HepG2 (cell line): ENCODE results near the gene KLF16. TPM values are rescaled to one million over a fixed set of nuclear protein-coding genes. Genes with fewer than 3 reads are reported as not detected.

Experiments
- CENPBD1 ChIP-seq: sonication (generic); formaldehyde crosslinking; IDR thresholded peaks from 2 replicates; pipeline ENCODE4 v1.8.0; 2022; ENCODE audit warnings: missing genetic modification reagents, low read depth, mild to moderate bottlenecking, borderline replicate concordance
- DNMT1 ChIP-seq: sonication (generic); formaldehyde crosslinking; IDR thresholded peaks from 2 replicates; pipeline ENCODE4 v1.5.1; 2020; ENCODE audit warnings: mild to moderate bottlenecking, missing genetic modification reagents
- E2F5 ChIP-seq: sonication (generic); formaldehyde crosslinking; conservative IDR thresholded peaks from 2 replicates; pipeline ENCODE4 v1.4.0; 2020; ENCODE audit warnings: missing genetic modification reagents
- ESRRA ChIP-seq: sonication (generic); formaldehyde crosslinking; IDR thresholded peaks from 2 replicates; pipeline ENCODE4 v1.5.1; 2020; ENCODE audit warnings: mild to moderate bottlenecking, low read depth, missing genetic modification reagents
- FOXK1 ChIP-seq: sonication (generic); formaldehyde crosslinking; IDR thresholded peaks from 2 replicates; pipeline ENCODE4 v1.4.0; 2020; ENCODE audit warnings: low read depth, missing genetic modification reagents, borderline replicate concordance
- GPN1 ChIP-seq: sonication (generic); formaldehyde crosslinking; IDR thresholded peaks from 2 replicates; pipeline ENCODE4 v1.5.1; 2020; ENCODE audit warnings: missing genetic modification reagents, borderline replicate concordance
- GRHL1 ChIP-seq: sonication (generic); formaldehyde crosslinking; conservative IDR thresholded peaks from 2 replicates; pipeline ENCODE4 v1.8.0; 2022; ENCODE audit warnings: missing genetic modification reagents
- GZF1 ChIP-seq: sonication (generic); formaldehyde crosslinking; IDR thresholded peaks from 2 replicates; pipeline ENCODE4 v1.5.1; 2020; ENCODE audit warnings: mild to moderate bottlenecking, missing genetic modification reagents
- HIC2 ChIP-seq: sonication (generic); formaldehyde crosslinking; IDR thresholded peaks from 2 replicates; pipeline ENCODE4 v1.9.0; 2022; ENCODE audit warnings: low read depth, missing genetic modification reagents
- KAT7 ChIP-seq: IDR thresholded peaks from 2 replicates; pipeline ENCODE4 v1.6.1; 2018; ENCODE audit warnings: borderline replicate concordance, missing compliant biosample characterization
- NFKB2 ChIP-seq: sonication (generic); formaldehyde crosslinking; IDR thresholded peaks from 2 replicates; pipeline ENCODE4 v1.4.0; 2020; ENCODE audit warnings: missing genetic modification reagents, borderline replicate concordance
- NKX3-1 ChIP-seq: sonication (generic); formaldehyde crosslinking; IDR thresholded peaks from 2 replicates; pipeline ENCODE4 v1.5.0; 2020; ENCODE audit warnings: missing genetic modification reagents
- SCMH1 ChIP-seq: sonication (generic); formaldehyde crosslinking; IDR thresholded peaks from 2 replicates; pipeline ENCODE4 v1.9.0; 2021; ENCODE audit warnings: missing genetic modification reagents, mild to moderate bottlenecking, borderline replicate concordance
- SP4 ChIP-seq: sonication (generic); formaldehyde crosslinking; IDR thresholded peaks from 2 replicates; pipeline ENCODE4 v1.8.1; 2023; ENCODE audit warnings: mild to moderate bottlenecking, missing genetic modification reagents
- THAP7 ChIP-seq: sonication (generic); formaldehyde crosslinking; IDR thresholded peaks from 2 replicates; pipeline ENCODE4 v1.8.1; 2023; ENCODE audit warnings: mild to moderate bottlenecking, missing genetic modification reagents
- ZBTB44 ChIP-seq: sonication (generic); formaldehyde crosslinking; IDR thresholded peaks from 2 replicates; pipeline ENCODE4 v1.4.0; 2020; ENCODE audit warnings: missing genetic modification reagents
- ZNF10 ChIP-seq: sonication (generic); formaldehyde crosslinking; IDR thresholded peaks from 2 replicates; pipeline ENCODE4 v1.4.0; 2020; ENCODE audit warnings: mild to moderate bottlenecking, low read depth, missing genetic modification reagents, borderline replicate concordance
- ZNF256 ChIP-seq: sonication (generic); formaldehyde crosslinking; conservative IDR thresholded peaks from 2 replicates; pipeline ENCODE4 v1.4.0; 2020; ENCODE audit warnings: missing genetic modification reagents
- ZNF589 ChIP-seq: sonication (generic); formaldehyde crosslinking; conservative IDR thresholded peaks from 2 replicates; pipeline ENCODE4 v1.8.0; 2022; ENCODE audit warnings: mild to moderate bottlenecking, moderate library complexity, missing genetic modification reagents
- ZNF629 ChIP-seq: sonication (generic); formaldehyde crosslinking; conservative IDR thresholded peaks from 2 replicates; pipeline ENCODE4 v1.5.0; 2020; ENCODE audit warnings: missing genetic modification reagents
- ZNF772 ChIP-seq: sonication (generic); formaldehyde crosslinking; IDR thresholded peaks from 2 replicates; pipeline ENCODE4 v1.5.0; 2020; ENCODE audit warnings: mild to moderate bottlenecking, missing genetic modification reagents
- polyA plus RNA-seq, 8 experiments: library from polyadenylated mRNA; depleted of rRNA in 3 of 8; stranded (reverse) in 7 of 8; unstranded in 1 of 8; fragments of >200 nt; fragmentation: Illumina TruSeq in 4 of 8; extraction: Trizol in 4 of 8; gene quantifications; 2 replicates each; pipeline versions ENCODE4 v1.2.1 to v1.2.3, GENCODE V29; 2011 to 2016; ENCODE audit warnings: low read depth in 4 of 8, missing spikeins in 1 of 8, mixed read lengths in 1 of 8; ENCODE audit not compliant: insufficient read depth in 1 of 8
- total RNA-seq, 5 experiments: library from RNA; depleted of rRNA; stranded (reverse); fragments of >200 nt; fragmentation: Illumina TruSeq; extraction: Trizol; gene quantifications; 2 replicates each; pipeline ENCODE4 v1.2.3, GENCODE V29; 2016; ENCODE audit warnings: low read depth in 1 of 5

Gene KLF16
- total and polyA plus RNA-seq, 2 of the 13 experiments (the other 11 are each of a cell fraction or from before 2014, with no cell fraction given) = 3.5 to 6.7 TPM

GRCh38 chr19:1875646-1876495, 12.5 kb upstream of the KLF16 start (continued):
- TF ChIP-seq GRHL1 (CRISPR knock-in tag) (no peak), ZNF589 (CRISPR knock-in tag) (peak; percentile 79; the same call in 1 of the 2 replicates), ESRRA (CRISPR knock-in tag) (no peak; the same call in 1 of the 2 replicates), ZNF629 (CRISPR knock-in tag) (0 out of 2 replicates have a peak, but pooled peaks have one; percentile 13), FOXK1 (CRISPR knock-in tag) (peak; percentile 78; the same call in 1 of the 2 replicates), THAP7 (peak; percentile 13; the same call in 1 of the 2 replicates), NFKB2 (CRISPR knock-in tag) (peak; percentile 74), ZNF772 (CRISPR knock-in tag) (peak; percentile 85), GZF1 (no peak), E2F5 (CRISPR knock-in tag) (peak; percentile 80), ZBTB44 (CRISPR knock-in tag) (peak; percentile 84), CENPBD1 (CRISPR knock-in tag) (no peak), DNMT1 (CRISPR knock-in tag) (peak; percentile 65), ZNF10 (CRISPR knock-in tag) (no peak), SP4 (CRISPR knock-in tag) (peak; percentile 93), ZNF256 (0 out of 2 replicates have a peak, but pooled peaks have one; percentile 62), NKX3-1 (CRISPR knock-in tag) (no peak), HIC2 (CRISPR knock-in tag) (no peak), KAT7 (peak; percentile 94; the same call in 1 of the 2 replicates), SCMH1 (CRISPR knock-in tag) (no peak), GPN1 (CRISPR knock-in tag) (peak; percentile 21; the same call in 1 of the 2 replicates)
